22Rv1 (cell line): ENCODE data around the gene TMEM164.
A peak's percentile ranks its signal among the peaks of the same experiment; 100 is the strongest.

Experiments used
- H3K27ac ChIP-seq: fragments of 450-650 bp; 2 replicates; pipeline ENCODE4 v1.5.1; 2017
- CTCF ChIP-seq: fragments of 450-650 bp; IDR thresholded peaks from 2 replicates; pipeline ENCODE4 v1.5.1; 2017; ENCODE audit warnings: mild to moderate bottlenecking
- ZFX ChIP-seq: fragments of 450-650 bp; IDR thresholded peaks from 2 replicates; pipeline ENCODE4 v1.6.1; 2017; ENCODE audit warnings: antibody characterized with exemption, borderline replicate concordance

The TMEM164 gene

DNA sequence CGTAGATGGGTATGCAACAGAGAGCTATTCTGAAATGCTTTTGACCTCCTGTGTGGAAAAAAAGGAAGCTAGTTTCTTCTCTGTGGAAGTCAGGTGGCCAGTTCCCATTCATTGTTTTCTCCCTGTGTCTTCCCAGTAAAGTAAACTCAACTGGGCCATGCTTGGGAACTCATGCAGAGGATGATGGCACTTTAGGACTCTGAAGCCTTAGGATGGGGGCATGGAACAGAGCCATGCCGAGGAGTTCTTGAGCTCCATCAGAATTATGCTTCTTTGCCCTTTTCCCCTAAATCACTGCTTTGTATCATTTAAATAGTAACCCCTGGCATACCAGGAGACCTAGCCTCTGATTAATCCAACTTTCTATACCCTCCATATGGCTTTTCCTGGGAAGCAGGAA, 3.2 kb downstream of the TMEM164 start:
- no peak overlapping the region for H3K27ac ChIP-seq
- TF ChIP-seq ZFX: no peak
- TF ChIP-seq CTCF: no peak

DNA sequence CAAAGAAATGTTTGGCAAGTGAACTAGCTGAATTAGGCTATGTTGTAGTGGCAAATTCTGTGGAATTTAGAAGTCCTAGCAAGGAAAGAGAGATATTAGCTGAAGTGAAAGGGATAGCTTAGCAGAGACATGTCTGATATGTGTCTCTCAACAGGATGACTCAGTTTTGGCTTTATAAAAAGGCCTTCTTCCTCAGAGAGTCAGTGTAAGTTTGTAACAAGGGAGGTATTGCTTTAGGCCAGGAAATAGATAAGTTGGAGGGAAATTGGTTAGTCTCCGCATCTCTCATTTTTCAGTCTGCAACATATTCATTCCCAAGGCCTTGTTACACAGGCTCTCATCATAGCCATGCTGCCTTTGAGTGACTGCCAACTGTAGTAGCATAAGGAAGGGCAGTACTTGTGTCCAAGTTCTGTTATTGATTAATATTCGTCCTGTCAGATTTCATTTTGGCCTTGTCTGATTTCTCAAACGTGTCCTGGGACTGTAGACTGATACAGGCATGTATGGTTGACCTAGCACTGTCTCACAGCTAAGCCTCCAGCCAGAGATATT, 4.0 kb downstream of the TMEM164 start:
- TF ChIP-seq CTCF: no peak
- H3K27ac ChIP-seq: no peak overlapping the region

DNA sequence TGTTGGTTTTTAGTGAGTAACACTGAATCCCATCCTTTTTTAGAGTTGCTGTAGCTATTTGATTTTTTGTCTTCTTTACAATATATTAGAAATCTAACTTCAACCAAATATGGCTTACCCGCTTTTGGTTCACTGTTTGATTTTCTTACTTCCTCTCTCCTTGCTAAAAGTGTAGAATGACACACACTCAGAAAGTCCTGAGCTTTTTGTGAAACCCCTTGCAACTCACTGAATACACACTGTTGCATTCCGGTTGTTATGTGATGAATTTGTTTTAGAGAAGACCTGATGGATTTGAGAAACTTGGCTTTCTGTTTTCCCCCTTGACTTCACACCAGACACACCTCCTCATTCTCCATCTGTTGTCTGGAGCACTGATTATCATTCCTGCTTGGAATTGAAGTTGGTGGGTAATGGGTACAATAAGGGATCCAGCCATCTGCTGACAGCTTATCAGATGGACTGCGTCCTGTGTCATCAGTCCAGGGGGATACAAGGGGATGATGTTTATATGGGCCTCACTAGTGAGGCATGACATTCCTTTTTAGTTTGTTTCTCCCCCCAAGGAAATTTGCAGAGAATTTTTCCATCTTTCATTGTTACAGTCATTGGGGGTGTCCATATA, 5.2 kb downstream of the TMEM164 start:
- H3K27ac ChIP-seq: no peak overlapping the region
- TF ChIP-seq CTCF (no peak), ZFX (no peak)

GRCh38 chrX:110012818-110013485, 10.0 kb downstream of the TMEM164 start:
- peak overlapping the region; percentile 62 for H3K27ac ChIP-seq
- TF ChIP-seq ZFX: no peak
- TF ChIP-seq CTCF: no peak

GRCh38 chrX:110013968-110014367, 11.1 kb downstream of the TMEM164 start:
- H3K27ac ChIP-seq: no peak overlapping the region
- TF ChIP-seq CTCF (no peak), ZFX (no peak)

DNA sequence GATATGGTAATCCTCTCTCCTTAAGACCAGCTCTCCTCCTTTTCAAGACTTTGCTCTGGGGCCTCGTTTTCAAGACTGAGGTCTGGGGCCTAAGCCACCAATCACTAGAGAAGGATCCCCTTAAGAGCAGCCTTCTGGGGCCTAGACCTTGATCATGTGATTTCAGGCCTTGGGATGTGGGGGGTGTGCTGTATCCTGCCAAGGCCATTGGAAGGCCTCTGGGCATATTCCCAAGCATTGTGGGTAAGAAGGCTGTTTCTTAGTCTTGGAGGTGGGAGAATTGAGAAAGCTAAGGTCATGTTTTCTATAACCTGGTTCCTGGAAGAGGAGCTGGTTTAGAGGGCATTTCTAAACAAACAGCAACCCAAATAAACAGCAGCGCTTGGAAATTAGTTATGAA, 12.1 kb downstream of the TMEM164 start:
- H3K27ac ChIP-seq: no peak overlapping the region
- TF ChIP-seq ZFX: no peak
- no peak for TF ChIP-seq CTCF

DNA sequence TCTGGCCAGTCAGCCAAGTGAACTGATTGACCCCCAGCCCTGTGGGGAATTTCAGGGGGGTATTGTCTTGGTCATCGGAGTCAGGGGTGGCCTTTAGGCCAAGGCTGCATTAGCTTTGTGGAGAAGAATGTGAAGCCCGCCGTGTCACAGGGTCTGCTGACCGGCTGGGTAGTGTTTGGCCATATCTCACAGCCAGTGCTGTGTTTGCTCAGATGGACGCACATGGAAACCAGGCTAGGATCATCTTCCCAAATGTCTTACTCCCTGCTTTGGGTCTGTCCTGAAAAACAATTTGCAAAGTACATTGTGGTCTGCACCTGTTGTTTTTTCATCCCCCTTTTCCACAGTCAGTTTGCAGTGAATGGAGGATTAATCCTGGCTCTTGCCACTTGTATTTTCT, 13.0 kb downstream of the TMEM164 start:
- TF ChIP-seq ZFX (no peak), CTCF (no peak)
- H3K27ac ChIP-seq: no peak overlapping the region
